GM21390 (cell line): Measurements from ENCODE around the gene EIF6.

Source experiments
- ATAC-seq: cut with Tn5 transposase; IDR thresholded peaks from one replicate; pipeline ENCODE4 v1.9.1; 2021; ENCODE audit not compliant: unreplicated experiment

Gene EIF6

DNA sequence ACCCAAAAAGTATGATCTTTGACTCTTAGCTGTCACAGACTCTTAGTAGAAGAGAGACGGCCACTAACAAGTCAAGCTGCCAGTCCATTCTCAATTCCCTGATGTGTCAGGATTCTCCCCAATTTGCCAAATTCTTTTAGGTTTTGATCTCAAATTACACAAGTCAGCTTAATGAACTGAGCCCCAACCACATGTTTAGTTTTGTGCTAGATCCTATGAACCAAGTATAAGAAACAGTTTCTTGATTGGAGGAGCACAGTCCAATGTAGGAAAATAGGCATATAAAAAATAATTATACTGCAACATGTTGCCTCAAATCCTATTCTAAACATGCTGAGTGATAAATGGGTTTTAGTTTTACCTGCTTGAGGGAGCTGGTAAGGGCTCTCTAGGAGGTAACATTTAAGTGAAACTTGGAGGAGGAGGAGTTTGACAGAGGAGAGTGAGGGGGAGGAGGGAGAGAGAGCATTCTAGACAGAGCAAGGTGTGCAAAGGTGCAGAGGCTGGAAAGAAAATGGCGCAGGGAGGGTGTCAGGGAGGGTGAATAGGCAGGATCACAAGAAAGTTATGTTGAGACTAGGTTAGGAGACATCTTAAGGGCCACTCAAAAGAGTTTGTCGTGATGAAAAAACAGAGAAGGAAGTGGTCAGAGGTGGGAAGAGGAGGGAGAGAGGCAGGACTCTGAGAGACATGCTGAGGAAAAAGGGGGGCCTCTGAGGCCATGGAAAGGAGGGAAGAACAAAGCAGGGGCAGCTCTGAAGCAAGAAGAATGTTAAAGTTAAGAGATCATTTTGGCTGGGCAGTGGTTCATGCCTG lies 30.5 kb upstream of the EIF6 start:
- ATAC-seq, result no peak

DNA sequence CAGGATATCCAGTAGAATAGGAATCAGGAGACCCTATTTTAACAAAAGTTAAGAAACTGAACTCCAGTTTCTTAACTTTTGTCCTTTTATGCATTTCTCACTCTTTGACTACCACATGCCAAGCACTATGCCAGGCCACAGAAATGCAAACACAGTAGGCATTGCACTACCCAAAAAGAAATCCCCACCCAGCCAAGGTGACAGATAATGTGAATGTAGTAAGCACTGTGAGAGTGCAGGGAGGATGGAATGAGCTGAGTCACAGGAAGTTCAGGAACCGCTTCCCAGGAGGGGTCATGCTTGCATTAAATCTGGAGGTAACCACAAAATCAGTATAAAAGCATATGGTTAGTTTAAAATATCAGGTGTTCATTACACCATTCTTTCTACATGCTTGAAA lies 27.7 kb upstream of the EIF6 start:
- no peak for ATAC-seq

DNA sequence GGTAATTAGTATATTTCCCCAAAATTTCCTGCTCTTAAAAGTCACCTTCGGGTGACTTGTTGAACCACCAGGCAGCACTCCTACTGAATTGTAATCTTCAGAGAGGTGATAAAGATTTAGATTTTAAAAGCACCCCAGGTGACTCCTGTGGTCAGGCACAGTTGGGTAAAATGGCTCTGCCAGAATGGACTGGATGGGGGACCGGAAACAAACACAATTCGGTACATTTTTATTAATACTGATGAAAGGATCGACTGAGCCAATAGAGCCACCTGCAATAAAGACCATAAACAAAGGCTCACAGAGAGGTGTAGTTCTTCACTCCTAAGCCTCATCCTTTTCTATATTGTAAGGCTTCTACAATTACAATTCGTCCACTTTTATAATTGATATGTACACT lies 27.2 kb upstream of the EIF6 start:
- no peak for ATAC-seq

DNA sequence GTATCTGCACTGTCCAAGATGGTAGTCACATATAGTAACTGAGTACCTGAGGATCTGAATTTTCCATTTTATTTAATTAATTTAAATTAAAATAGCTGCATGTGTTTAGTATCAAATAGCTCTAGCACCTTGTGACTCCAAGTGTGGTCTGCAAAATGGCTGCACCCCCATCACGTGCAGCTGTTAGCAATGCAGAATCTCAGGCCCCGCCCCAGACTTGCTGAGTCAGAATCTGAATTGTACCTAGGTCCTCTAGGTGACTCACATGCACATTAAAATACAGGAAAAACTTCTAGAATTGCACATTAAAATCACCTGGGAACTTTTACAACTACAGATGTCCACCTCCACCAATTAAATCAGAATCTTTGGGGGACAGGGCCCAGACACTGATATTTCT lies 26.8 kb upstream of the EIF6 start:
- ATAC-seq, result no peak

DNA sequence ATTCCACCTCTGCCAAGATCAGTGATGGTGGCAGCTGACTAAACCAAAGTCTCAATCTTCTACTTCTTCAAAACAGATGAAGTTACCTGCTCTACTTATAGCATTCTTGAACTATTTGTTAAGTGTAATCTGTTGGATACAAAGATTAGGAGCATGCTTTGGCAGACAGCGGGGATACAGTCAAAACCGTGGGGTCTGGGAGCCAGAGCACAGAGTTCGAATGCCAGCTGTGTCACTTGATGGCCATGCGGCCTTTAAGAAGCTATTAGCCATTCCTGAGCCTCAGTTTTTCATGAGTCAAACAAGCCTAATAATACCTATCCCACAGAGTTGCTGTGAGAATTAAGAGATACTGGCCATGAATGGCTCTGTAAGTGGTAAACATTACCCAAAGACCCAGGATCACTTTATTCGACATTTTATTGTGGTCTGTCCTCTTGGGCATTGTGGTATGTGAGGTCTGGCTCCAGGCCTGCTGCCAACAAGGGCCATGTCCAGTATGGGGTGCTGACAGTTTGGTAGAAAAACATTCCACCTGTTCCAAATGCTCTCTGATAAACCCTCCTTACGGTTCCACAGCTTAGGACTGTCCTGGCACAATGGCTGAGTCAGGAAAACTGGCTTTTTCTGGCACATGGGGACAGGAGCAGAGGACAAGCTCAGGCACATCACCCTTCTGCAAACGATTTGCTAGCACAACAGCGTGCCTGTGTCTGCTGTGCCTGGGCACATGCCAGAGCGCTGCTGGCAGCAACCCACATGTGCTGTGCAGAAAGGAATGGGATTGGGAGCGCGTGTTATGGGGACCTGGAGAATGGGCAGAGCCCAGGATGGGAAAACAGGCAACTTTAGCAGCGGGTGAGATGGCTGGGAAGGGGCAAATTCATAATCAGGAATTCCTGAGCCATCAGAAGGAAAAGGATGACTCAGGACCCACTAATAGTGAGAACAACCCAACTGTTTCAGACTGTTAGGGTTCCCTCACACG lies 23.4 kb upstream of the EIF6 start:
- no peak for ATAC-seq

DNA sequence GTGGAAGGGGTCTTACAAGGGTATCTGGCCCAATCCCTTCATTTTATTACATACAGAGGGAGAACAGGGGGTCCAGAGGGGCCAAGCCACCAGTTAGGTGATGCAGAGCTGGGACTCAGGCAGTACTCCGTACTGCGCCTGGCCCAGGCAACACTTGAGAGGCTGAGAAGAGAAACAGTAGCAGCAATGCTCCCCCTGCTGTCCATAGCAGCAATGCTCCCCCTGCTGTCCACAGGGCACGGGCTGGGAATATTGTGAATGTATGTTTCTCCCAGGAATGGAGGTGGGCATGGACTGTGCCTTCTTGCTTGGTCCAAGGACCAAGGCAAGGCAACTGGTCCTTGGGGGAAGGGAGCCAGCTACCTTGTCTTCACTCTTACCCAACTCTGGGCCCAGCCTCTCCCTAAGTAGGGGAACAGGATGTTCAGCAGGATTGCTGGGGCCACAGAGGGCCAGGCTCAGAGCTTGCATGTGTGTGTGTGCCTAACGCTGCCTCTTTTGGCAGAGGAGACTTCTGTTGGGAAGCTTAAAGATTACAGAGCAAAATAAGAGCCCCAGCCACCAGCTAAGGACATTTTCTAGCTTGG lies 22.5 kb upstream of the EIF6 start:
- ATAC-seq, result no peak

DNA sequence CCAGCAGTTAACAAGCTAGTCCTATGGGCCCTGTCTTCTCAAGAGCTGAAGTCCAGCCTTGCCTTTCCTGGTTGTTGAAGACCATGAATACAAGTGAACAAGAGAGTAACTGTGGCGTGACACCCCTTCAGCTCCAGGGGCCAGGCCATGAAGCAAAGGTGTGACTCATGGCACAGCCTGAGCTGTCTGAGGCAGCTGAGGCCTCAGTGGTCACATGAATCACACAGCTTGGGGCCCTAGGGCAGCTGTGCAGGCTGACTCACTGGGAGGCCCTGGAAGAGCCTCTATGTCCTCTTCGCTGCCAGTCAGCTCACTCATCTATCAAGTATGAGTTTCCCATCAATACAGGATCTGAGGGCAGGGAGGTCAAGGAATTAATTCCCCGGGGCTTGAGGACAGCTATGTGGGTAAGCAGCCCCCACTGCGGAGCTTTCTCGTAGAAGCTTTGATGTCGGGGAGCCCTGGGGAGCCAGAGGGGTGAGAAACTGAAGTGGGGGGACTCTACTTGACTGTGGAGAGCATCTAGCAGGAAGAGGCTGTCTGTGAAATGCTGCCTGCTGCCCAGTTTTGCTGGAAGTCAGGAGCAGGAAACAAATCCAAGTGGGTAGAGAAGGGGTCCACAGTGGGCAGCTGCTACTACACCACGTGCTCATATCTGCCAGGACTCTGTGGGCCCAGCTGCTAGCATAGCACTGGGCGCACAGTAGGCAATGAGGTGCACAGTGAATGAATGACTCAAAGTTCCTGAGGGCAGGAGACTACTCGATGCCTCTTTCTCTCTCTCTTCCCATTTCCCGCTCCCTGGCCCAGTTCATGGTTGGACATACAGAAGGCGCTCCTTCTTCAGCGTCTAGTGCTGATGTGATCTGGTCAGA lies 21.3 kb upstream of the EIF6 start:
- ATAC-seq, result no peak

DNA sequence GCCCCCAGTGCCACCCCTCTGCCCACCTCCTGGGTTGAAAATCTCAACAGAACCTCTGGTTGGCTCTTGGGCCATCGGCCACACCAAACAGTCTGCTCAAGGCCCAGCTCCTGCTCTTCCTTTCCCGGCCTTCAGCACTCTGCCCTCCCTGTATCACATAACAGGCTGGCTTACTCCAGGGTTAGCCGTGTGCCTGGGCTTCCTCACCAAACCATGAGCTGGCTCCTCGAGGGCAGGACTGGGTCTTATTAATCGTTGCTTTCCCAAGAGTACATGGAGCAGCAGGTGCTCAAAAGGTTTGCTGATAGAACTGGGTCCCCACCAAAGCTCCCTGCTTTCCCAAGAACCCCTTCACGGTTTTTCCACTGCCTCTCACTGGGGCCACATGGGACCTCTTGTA lies 20.4 kb upstream of the EIF6 start:
- ATAC-seq, result no peak

DNA sequence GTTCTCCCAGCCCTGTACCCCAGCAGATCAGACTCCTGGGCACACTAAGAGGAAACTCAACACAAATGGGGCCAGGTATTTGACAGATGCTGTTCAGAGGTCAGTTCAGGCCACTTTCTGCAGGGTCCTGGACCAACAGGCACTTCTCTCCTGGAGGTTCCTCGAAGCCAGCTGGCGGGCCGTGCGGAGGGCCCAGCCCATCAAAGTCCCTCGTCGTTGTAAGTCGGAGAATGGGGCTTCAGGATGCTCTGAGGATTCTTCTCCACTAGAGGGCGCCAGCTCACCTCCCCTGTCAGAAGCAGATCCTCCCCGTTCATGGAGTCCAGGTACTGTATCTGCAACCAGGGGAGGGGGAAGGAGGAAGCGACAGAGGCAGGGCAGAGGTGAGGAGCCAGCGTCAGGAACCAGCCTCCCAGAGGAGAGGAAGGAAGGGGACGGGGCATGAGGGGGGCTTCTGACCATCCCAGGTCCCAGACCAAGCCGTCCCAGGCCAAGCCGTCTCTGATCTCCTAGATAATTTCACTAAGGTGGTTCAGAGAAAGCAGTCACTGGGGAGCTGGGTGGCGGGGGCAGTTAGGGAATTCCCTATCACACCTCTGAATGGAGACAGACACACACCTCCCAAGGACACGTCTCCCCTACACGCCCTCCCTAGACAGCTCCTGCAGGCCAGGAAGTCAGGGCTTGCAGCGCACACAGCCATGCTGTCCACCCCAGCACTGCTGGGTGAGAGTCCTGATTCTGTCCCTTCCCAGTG lies 19.3 kb upstream of the EIF6 start:
- peak; percentile 65 for ATAC-seq

DNA sequence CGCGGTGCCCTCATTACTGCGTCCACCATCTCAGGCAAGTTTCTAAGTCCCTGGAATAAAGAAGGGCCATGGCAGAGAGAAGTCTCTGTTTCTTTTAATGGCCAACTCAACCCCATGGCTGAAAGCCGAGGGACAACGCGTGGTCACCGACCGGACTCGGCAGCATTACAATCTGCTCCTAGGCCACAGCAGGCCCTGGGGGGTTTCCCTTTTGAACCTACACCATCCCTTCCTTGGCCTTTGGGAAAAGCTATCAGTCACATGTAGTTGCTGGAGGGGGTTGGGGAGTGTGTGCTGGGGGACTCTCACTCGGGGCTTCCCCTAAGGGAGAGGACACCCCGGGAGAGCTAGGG lies 18.8 kb upstream of the EIF6 start:
- no peak for ATAC-seq

DNA sequence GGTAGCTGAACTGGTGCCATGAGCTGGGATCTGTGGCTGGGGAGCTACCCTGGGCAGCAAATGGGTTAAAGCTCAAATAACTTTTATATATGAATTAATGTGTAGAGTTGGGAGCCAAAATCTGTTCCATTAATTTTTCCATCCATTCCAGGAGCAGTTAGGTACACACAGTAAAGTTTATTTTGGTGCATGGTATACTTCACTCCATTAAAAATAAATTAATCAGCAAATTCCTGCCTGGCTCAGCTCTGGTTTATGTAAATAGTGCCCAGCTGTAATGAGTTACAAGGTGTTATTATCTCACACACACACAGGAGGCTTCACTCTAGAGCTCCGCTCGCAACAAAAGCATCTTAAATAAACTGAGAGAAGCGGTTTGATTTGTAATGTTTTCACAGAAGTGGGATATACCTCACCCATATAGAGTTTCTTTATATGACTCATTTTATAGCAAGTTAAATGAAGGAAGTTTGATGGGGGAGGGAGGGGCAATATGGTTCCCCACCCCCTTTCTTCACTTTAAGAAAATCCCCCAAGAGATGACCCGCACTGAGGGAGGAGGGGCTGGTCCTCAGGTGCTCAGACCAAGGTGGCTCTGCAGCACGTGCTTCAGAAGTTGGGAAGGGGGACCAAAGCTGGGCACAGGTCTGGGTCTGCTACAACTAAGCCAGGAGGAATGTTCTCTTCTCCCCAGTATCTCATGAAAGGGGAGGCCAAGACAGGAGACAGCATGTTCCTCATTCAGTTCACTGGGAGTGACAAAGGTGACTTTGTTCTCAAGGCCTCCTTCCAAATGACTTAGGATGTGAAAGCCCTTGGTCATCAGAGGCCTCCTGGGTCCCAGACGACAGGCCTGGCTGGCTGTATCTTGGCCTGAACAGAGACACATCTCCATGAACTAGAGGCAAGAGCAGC lies 18.1 kb upstream of the EIF6 start:
- ATAC-seq, result no peak

DNA sequence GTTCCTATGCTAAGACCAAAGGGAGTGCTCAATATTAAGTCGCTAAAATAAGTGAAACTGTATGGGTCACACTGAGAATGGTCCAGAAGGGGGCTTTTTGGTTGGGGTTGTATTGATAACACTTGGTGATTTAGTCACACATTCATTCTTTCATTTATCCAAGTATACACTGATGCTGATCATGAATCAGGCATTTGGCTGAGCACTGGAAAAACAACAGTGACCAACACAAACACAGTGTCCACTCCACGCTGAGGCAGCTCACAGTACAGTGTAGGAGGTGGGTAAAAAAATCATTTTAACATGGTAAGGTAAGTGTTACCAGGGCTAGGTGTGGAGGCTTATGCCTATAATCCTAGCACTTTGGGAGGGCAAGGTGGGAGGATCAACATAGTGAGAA lies 16.9 kb upstream of the EIF6 start:
- no peak for ATAC-seq

DNA sequence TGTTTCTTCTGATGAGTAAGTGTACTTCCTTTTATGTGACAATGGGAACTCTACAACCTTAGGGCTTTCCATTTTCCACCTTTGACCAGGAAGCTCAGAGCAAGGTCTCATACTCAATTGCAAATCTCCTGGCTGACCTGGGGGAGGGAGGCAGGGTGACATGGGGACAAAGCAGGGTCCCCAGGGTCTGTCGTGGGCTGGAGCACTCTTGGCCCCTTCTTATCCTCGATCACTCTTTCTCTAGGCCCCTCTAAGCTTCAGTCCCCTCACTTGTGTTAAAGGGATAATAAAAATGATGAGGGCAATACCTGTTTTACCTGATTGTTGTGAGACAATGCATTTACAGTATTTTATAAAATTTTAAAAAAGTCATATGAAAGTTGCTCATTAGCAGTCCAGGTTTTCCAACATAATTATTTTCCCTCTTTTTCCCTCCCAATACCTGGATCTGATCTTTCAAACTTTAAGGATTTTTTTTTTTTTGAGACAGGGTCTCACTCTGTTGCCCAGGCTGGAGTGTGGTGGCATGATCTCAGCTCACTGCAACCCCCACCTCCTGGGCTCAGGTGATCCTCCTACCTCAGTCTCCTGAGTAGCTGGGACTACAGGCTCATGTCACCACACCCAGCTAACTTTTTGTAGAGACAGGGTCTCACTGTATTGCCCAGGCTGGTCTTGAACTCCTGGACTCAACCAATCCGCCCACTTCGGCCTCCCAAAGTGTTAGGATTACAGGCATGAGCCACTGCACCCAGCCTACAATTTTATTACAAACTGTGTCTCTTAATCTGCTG lies 16.1 kb upstream of the EIF6 start:
- no peak for ATAC-seq

DNA sequence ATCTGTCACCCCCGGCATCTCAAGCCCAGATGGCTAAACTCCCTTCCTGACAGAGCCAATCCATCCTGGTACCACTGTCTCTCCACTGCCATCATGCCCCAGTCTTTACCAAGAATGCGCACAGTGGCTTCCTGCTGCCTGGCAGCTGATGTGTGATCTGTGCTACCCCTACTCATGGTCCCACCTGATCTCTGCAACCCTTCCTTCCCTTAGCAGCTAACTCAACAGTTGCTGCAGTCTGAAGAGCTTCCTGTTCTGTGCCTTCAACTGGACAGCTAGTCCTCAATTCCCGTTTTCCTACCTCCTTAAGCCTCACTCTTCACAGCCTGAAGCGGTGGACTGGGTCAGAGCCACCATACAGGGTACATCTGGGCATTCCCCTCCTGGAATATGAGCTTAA lies 15.2 kb upstream of the EIF6 start:
- ATAC-seq, result no peak

DNA sequence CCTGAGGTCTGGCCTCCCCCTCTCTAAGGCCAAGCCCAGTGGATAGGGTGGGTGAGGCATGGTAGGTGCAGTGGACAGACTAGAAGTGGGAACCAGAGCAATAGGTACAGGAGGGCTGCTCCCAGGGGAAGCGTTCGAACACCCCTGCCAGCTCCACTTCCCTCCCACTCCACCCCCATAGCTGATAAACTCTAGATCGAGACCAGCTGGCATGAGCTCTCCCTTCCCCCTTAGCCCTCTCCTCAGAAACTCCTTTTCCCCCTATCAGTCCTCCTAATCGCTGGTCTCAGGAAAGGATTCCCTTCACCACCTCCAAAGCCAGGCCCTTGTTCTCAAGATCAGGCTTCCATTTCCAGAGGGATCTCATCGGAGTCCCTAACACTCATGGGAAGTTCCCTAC lies 13.7 kb upstream of the EIF6 start:
- no peak for ATAC-seq

DNA sequence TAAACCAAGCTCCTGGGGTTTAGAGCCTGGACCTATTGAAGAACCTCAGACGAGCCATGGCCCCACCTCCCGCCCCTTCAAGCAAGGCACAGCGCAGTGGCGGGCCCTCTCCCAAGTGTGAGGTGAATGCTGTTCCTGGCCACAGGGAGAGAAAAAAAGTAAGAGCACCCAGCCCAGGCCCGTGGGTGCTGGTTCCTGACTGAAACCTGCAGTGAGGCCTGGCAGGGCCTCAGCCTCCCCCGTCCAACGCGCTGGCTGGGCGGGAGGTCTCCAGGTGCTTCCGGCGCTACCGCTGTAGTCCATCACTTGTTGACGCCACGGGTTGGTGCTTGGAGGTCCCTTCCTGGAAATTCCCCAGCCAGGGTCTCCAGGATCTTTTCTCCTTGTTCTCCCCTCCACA lies 13.2 kb upstream of the EIF6 start:
- ATAC-seq, result no peak

DNA sequence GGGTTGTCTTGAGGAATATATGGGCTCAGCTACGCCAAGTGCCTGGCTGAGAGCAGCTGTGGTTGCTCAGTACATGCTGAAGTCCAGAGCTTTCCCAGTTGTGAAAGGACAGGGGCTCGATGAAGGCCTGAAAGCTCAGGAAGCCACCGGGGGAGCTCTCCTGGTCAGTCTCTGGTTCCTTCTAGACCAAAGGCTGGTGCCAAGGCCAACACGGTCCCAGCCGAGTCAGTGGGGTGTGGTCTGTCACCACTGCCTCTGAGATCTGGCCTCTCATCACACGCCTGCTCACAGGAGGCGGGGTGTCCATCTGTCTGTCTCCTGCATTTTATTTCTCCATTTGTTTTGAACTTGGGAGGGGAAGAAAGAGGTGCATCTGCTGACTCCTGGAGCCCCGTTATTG lies 12.6 kb upstream of the EIF6 start:
- no peak for ATAC-seq

DNA sequence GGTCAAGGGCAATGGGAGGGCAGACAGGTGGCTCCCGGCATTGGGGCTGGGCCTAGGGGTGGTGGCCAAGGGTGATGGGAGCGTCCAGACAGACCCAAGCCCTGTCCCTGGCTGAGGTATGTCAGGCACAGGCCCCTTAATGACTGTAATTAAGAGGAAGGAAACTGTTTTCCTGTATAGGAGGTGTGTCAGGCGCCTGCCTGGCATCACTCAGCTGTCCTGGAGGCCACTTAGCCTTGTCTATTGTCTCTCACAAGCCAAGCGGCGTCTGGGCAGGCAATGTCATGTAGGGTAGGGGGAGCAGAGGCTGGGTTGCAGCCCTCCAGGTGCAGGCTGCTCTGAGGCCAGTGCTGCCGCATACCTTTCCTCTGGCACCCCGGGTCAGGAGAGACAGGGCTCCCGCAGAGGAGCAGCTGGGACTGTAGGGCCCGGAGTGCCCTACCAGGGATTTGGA lies 11.6 kb upstream of the EIF6 start:
- ATAC-seq, result no peak
